Skeletal muscle tissue (tissue), 4 donors: ENCODE measurements around the gene CAMK2G. TPM values are rescaled to one million over a fixed set of nuclear protein-coding genes. Genes with fewer than 3 reads are reported as not detected.
"Not testable (repeated sequence)": the region's sequence is repeated elsewhere in the genome, so short reads cannot be mapped to it uniquely, and the experiment has no call there.

Experiments
- H3K27ac ChIP-seq: one replicate; pipeline ENCODE4 v1.7.0; 2013; ENCODE audit warnings: mild to moderate bottlenecking, low read depth, low read length, inconsistent platforms
- H3K27me3 ChIP-seq, 3 donors: one replicate each; pipeline ENCODE4 v1.7.0; 2013; ENCODE audit warnings: low read length in 3 of 3; ENCODE audit not compliant: control insufficient read depth in 3 of 3, insufficient read depth in 3 of 3
- H3K36me3 ChIP-seq, 3 donors: one replicate each; pipeline ENCODE4 v1.7.0; 2013; ENCODE audit warnings: low read length in 3 of 3; ENCODE audit not compliant: control insufficient read depth in 3 of 3, insufficient read depth in 3 of 3
- H3K4me1 ChIP-seq, 3 donors: one replicate each; pipeline ENCODE4 v1.7.0; 2013; ENCODE audit warnings: low read length in 3 of 3, mild to moderate bottlenecking in 3 of 3; ENCODE audit not compliant: control insufficient read depth in 3 of 3, insufficient read depth in 3 of 3
- H3K4me3 ChIP-seq, 3 donors: one replicate each; pipeline ENCODE4 v1.7.0; 2013; ENCODE audit warnings: low read length in 3 of 3
- H3K9ac ChIP-seq, 3 donors: one replicate each; pipeline ENCODE4 v1.7.0; 2013; ENCODE audit warnings: low read length in 3 of 3, mild to moderate bottlenecking in 3 of 3, moderate library complexity in 2 of 3, low read depth in 1 of 3
- H3K9me3 ChIP-seq, 3 donors: one replicate each; pipeline ENCODE4 v1.7.0; 2013; ENCODE audit warnings: low read length in 3 of 3; ENCODE audit not compliant: control insufficient read depth in 3 of 3
- total RNA-seq: library from RNA; depleted of rRNA; stranded (reverse); fragments of >200 nt; gene quantifications from one replicate; pipeline ENCODE4 v1.2.3, GENCODE V29; 2014
- donor health status: Osteomylitis.

Gene CAMK2G
- 16.2 TPM for total RNA-seq

DNA sequence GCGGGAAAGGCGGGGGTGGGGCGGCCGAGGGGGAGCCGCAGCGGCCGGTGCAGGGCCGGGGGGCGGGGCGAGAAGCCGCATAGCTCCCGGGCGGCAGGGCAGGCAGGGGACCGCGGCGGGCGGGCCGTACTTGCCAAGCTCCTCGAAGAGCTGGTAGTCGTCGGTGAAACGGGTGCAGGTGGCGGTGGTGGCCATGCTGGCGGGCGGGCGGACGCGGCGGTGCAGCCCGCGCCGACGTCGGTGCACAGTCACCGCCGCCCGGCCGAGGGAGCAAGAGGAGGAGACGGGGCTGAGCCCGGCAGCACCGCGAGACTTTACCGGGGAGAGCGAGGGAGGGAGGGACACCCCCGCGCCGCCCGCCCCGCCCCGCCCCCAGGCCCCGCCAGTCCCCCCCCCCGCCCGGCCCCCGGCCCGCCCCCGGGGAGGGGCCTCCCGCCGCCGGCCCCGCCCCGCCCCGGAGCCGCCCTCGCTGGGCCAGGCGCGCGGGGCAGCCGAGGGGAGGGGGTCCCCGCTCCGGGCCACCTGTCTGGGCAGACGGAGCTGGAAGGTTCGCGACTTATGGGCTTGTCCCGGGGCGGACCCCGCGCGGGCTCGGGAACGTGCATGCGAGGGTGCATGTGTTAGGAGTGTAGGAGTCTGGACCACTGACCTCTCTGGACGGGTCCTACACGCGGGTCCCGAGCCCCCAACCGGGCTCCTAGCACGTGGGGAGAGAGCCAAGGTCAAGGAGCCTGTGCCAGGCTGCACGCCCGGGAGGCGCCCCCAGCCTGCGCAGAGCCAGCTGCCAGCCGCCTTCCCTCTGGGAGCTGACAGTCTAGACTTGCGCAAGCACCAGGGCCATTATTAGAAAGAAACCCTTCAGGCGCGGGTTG is at the start of gene CAMK2G:
TSS of gene CAMK2G (minus strand) at position 289 of the 872 bp plus-strand sequence. CDS start at position 195, 94 bp downstream.
- Histone ChIP-seq H3K27ac (peak within 1 kb of the TSS; percentile 78), H3K27me3 (no peaks in the 10 kb centered on the region), H3K4me3 (peak within 1 kb of the TSS; percentile 72 to 82 (median 80)), H3K4me1 (peaks cover 57 to 75% (median 62%) of the 10 kb centered on the region in 3 donors), H3K9me3 (no peaks in the 10 kb centered on the region), H3K9ac (peak within 1 kb of the TSS; percentile 60 to 85 (median 70)), H3K36me3 (peaks cover 13 to 20% (median 17%) of the 10 kb centered on the region in 3 donors)

DNA sequence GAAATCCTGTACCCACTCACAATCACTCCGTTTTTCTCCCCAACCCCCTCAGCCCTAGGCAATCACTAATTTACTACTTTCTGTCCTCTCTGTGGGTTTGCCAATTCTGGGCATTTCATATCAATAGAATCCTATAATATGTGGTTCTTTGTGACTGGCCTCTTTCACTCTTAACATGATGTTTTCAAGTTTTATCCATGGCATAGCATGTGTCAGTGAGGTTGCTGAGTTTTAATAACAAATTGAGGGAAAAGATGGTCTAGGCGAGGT is 48.4 kb upstream of the CAMK2G start:
- Histone ChIP-seq H3K27ac (no peak overlapping the region), H3K27me3 (no peaks in the 10 kb centered on the region), H3K36me3 (no peaks in the 10 kb centered on the region), H3K4me3 (no peak overlapping the region), H3K4me1 (peaks cover 0 to 5% (median 2%) of the 10 kb centered on the region in 3 donors), H3K9ac (no peak overlapping the region), H3K9me3 (peaks cover 0 to 2% (median 0%) of the 10 kb centered on the region in 3 donors)

DNA sequence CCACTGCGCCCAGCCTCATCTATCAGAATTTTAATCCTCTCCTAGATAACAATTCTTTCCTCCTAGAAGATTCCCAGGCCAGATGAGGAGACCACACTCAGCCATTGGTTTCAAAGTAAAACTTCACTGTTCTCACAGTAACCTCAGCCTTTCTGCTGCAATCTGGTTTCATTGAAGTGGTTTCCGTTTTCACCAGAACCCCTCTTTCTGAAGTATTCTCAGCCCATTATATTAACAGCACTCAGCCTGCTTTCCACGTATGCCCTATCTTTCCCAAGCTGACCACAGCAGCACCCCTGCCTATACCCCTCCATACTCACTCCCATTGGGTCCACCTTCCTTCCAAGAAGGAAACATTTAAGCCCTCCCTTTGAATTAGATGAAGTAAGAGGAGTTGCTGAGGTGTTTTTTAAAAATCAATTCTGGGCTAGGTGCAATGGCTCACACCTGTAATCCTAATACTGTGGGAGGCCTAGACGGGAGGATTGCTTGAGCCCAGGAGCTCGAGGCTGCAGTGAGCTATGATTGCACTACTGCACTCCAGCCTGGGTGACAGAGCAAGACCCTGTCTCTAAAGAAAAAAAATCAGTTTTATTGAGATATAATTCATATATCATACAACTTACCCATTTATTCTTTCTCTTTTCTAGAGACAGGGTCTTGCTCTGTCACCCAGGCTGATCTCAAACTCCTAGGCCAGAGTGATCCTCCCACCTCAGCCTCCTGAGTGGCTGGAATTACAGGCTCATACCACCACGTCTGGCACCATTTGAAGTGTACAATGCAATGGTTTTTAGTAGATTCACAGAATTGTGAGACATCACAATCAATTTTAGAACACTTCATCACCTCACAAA is 47.9 kb upstream of the CAMK2G start:
- Histone ChIP-seq H3K36me3 (no peaks in the 10 kb centered on the region), H3K9ac (no peak overlapping the region), H3K27me3 (no peaks in the 10 kb centered on the region), H3K4me1 (peaks cover 0 to 5% (median 2%) of the 10 kb centered on the region in 3 donors), H3K9me3 (peaks cover 0 to 2% (median 0%) of the 10 kb centered on the region in 3 donors), H3K27ac (no peak overlapping the region), H3K4me3 (no peak overlapping the region)

DNA sequence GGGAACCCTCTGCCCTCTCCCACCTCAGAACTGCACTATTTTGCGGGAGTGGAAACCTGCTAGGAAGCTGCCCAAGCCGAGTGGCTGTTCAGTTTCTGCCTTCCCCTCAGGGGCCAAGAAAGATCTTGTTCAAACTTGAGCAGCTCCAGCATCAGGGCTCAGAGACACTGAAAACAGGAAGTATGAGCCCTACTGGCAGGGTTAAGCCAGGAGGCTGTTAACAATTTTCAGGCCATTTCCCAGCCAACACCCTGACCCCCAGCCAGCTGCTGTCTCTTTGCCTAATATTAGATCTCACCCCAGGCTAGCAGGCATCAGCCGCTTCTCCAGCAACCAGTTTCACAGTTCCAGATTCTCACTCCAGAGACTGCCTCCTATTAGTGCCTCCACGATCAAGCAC is 45.7 kb upstream of the CAMK2G start:
- Histone ChIP-seq H3K4me3 (peak overlapping the region in 1 of 3 donors; percentile 11), H3K4me1 (peaks cover 6 to 19% (median 14%) of the 10 kb centered on the region in 3 donors), H3K27me3 (no peaks in the 10 kb centered on the region), H3K9ac (no peak overlapping the region), H3K36me3 (peaks cover 4 to 5% (median 5%) of the 10 kb centered on the region in 3 donors), H3K27ac (peak overlapping the region; percentile 58), H3K9me3 (peaks cover 0 to 2% (median 0%) of the 10 kb centered on the region in 3 donors)

DNA sequence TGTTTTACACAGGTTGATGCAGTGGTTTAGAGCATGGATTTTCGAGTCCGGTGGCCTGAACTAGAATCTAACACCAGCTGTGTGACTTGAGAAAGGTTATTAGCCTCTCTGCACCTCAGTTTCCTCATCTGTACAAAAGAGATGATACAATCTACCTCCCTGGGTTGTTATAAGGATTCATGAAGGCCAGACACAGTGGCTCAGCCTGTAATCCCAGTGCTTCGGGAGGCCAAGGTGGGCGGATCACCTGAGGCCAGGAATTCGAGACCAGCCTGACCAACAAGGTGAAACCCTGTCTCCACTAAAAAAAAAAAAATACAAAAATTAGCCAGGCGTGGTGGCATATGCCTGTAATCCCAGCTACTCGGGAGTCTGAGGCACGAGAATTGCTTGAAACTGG is 45.1 kb upstream of the CAMK2G start:
- Histone ChIP-seq H3K27ac (peak overlapping the region; percentile 58), H3K4me1 (peaks cover 10 to 25% (median 20%) of the 10 kb centered on the region in 3 donors), H3K36me3 (peaks cover 9 to 11% (median 10%) of the 10 kb centered on the region in 3 donors)
- H3K27me3 ChIP-seq, H3K4me3 ChIP-seq, H3K9ac ChIP-seq, H3K9me3 ChIP-seq: not testable (repeated sequence)

DNA sequence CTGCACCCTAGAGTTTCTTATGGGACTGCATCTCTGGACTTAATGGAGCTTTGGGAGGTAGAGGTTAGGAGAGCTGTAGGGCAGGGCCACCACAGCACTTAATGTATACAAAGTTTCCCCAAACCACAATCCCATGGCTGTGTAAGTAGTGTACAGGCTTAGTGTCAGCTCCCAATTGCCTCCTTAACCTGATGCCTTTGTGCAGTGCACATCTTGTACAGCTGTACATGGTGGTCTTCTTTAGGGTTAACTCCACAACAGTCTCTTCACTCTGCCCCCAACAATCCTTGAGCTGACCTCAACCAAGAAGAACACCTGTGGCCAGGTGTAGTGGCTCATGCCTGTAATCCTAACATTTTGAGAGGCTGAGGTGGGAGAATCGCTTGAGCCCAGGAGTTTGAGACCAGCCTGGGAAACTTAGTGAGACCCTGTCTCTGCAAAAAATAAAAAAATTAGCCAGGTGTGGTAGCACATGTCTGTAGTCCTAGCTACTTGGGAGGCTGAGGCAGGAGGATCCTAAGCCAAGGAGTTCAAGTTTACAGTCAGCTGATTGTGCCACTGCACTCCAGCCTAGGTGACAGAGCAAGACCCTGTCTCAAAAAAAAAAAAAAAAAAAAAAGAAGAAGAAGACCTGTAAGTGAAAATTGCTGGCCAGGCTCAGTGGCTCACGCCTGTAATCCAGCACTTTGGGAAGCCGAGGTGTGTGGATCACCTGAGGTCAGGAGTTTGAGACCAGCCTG is 43.4 kb upstream of the CAMK2G start:
- H3K27ac ChIP-seq: no peak overlapping the region
- H3K9ac ChIP-seq: no peak overlapping the region
- H3K27me3 ChIP-seq: no peaks in the 10 kb centered on the region
- H3K4me1 ChIP-seq: peaks cover 23 to 41% (median 33%) of the 10 kb centered on the region in 3 donors
- peaks cover 0 to 2% (median 0%) of the 10 kb centered on the region in 3 donors for H3K9me3 ChIP-seq
- H3K4me3 ChIP-seq: no peak overlapping the region
- H3K36me3 ChIP-seq: peaks cover 16 to 24% (median 18%) of the 10 kb centered on the region in 3 donors

DNA sequence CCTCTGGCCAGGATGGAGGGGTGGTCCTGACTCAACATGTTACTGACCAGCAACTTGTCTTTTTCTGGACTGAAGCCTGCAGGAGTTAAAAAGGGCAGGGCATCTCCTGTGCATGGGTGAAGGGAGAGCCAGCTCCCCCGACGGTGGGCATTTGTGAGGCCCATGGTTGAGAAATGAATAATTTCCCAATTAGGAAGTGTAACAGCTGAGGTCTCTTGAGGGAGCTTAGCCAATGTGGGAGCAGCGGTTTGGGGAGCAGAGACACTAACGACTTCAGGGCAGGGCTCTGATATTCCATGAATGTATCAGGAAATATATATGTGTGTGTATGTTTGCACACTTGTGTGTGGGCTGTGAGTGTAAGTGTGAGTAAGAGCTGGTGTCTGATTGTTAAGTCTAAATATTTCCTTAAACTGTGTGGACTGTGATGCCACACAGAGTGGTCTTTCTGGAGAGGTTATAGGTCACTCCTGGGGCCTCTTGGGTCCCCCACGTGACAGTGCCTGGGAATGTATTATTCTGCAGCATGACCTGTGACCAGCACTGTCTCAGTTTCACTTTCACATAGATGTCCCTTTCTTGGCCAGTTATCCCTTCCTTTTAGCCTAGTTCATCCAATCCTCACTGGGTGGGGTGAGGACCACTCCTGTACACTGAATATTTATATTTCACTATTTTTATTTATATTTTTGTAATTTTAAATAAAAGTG is 42.6 kb upstream of the CAMK2G start:
- Histone ChIP-seq H3K4me1 (peaks cover 29 to 46% (median 35%) of the 10 kb centered on the region in 3 donors), H3K27me3 (no peaks in the 10 kb centered on the region), H3K36me3 (peaks cover 18 to 26% (median 18%) of the 10 kb centered on the region in 3 donors), H3K9ac (no peak overlapping the region), H3K9me3 (peaks cover 0 to 2% (median 0%) of the 10 kb centered on the region in 3 donors), H3K4me3 (no peak overlapping the region), H3K27ac (peak overlapping the region; percentile 30)

DNA sequence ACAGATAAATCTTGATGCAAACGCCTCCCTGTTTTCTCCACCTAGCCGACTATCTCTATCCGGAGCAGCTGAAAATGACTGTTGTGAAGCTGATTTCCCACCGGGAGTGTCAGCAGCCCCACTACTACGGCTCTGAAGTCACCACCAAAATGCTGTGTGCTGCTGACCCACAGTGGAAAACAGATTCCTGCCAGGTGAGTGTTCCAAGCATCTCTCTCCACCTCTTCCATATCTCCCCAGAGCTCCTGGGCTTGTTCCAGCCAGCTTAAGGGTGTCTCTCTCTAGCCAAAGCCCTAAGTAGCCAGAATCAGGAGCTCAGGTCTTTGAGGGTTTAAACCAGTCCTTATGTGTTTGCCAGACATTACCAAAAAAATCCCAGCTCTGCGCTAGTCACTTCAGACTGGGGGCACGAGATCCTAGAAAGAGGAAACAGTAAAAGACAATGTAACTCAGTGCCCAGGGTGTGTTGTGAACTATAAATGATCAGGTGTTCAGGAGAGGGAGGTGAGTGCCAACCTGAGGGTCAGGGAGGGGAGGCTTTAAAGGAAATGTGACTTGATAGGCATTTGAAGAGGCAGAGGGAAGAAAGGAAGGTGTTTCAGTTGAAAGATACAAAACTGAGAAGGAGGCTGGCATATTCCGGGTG is 41.0 kb upstream of the CAMK2G start:
- peaks cover 0 to 2% (median 0%) of the 10 kb centered on the region in 3 donors for H3K9me3 ChIP-seq
- peak overlapping the region; percentile 7 for H3K27ac ChIP-seq
- H3K4me3 ChIP-seq: peak overlapping the region in 1 of 3 donors; percentile 48
- peak overlapping the region in 2 of 3 donors; percentile 21 to 33 for H3K9ac ChIP-seq
- H3K4me1 ChIP-seq: peaks cover 39 to 51% (median 48%) of the 10 kb centered on the region in 3 donors
- peaks cover 18 to 27% (median 18%) of the 10 kb centered on the region in 3 donors for H3K36me3 ChIP-seq
- peaks cover 0 to 4% (median 0%) of the 10 kb centered on the region in 3 donors for H3K27me3 ChIP-seq
